LHCN-M2 (cell line): Measurements from ENCODE around the gene PFKL. TPM values are rescaled to one million over a fixed set of nuclear protein-coding genes. Genes with fewer than 3 reads are reported as not detected.
"Not testable (repeated sequence)": the region's sequence is repeated elsewhere in the genome, so short reads cannot be mapped to it uniquely, and the experiment has no call there.

Experiments
- DNase-seq: peaks from one replicate; pipeline ENCODE4 v3.0.0-alpha.2; 2012; ENCODE audit warnings: low read depth
- total RNA-seq: library from RNA; depleted of rRNA; stranded (reverse); fragments of >200 nt; gene quantifications from 2 replicates; pipeline ENCODE4 v1.2.3, GENCODE V29; 2014

The PFKL gene
- total RNA-seq, 1 experiment from 2014 or later = 154 TPM

- DNase-seq = no peak
Measured at GRCh38 chr21:44294391-44295162, 5.3 kb upstream of the PFKL start.

GRCh38 chr21:44295163-44295573, 4.7 kb upstream of the PFKL start:
- DNase-seq = no peak

GRCh38 chr21:44295646-44296045, 4.2 kb upstream of the PFKL start:
- DNase-seq = no peak

GRCh38 chr21:44296103-44296519, 3.7 kb upstream of the PFKL start:
- DNase-seq = no peak

- no peak for DNase-seq
Measured at GRCh38 chr21:44296916-44297315, 2.9 kb upstream of the PFKL start.

- DNase-seq = peak; percentile 66
Measured at GRCh38 chr21:44297525-44298290, 2.1 kb upstream of the PFKL start.

GRCh38 chr21:44298301-44298700, 1.6 kb upstream of the PFKL start:
- DNase-seq = no peak

- peak; percentile 20 for DNase-seq
Measured at GRCh38 chr21:44299085-44299457, 782 bp upstream of the PFKL start.

GRCh38 chr21:44300262-44300959, 558 bp downstream of the PFKL start:
- DNase-seq = peak; percentile 41

GRCh38 chr21:44301141-44301540, 1.3 kb downstream of the PFKL start:
- DNase-seq = no peak

- DNase-seq = peak; percentile 19
Measured at GRCh38 chr21:44301961-44302406, 2.1 kb downstream of the PFKL start.

- DNase-seq = not testable (repeated sequence)
Measured at GRCh38 chr21:44302573-44303401, 2.9 kb downstream of the PFKL start.

GRCh38 chr21:44303490-44303981, 3.7 kb downstream of the PFKL start:
- DNase-seq = no peak

GRCh38 chr21:44304011-44304616, 4.3 kb downstream of the PFKL start:
- no peak for DNase-seq

- DNase-seq = no peak
Measured at GRCh38 chr21:44304877-44305293, 5.0 kb downstream of the PFKL start.

- DNase-seq = no peak
Measured at GRCh38 chr21:44305691-44306090, 5.8 kb downstream of the PFKL start.

- no peak for DNase-seq
Measured at GRCh38 chr21:44306936-44307704, 7.3 kb downstream of the PFKL start.

GRCh38 chr21:44310628-44311507, 11.0 kb downstream of the PFKL start:
- no peak for DNase-seq

GRCh38 chr21:44312089-44312488, 12.2 kb downstream of the PFKL start:
- DNase-seq = no peak
